KBM-7 (cell line): ENCODE results near the gene ANO9.
"Not testable (repeated sequence)": the region's sequence is repeated elsewhere in the genome, so short reads cannot be mapped to it uniquely, and the experiment has no call there.

Source experiments
- DNase-seq: peaks from one replicate; pipeline ENCODE4 v3.0.0-alpha.2; 2015
- in situ Hi-C: fragments of 300-500 bp; cut with MboI; formaldehyde crosslinking; loops from 2 replicates; pipeline ENCODE4 v1.14.3; 2020; ENCODE audit warnings: low sequenced_read_pairs, low pct_unique_long_range_greater_than_20kb, mixed read lengths

ANO9 gene

DNA sequence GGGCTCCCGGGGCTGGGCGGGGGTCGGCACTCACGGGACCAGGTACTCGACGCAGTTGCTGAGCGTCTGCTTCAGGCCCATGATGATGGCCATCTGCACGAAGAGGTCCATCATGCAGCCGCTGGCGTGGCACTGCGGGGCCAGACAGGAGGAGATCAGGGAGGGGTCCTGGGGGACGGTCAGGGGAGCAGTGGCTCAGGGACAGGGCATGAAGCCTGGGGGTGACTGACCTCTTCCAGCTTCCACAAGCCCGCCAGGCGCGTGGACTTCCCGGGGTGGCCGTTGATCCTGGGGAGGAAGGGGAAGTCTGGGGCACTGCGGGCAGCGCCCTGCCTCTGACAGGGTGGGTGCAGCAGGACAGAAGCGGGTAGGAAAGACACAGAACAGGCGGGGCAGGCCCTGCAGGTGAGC is 20.9 kb downstream of the ANO9 start:
- DNase-seq: no peak
- in situ Hi-C loops: no loop called here

DNA sequence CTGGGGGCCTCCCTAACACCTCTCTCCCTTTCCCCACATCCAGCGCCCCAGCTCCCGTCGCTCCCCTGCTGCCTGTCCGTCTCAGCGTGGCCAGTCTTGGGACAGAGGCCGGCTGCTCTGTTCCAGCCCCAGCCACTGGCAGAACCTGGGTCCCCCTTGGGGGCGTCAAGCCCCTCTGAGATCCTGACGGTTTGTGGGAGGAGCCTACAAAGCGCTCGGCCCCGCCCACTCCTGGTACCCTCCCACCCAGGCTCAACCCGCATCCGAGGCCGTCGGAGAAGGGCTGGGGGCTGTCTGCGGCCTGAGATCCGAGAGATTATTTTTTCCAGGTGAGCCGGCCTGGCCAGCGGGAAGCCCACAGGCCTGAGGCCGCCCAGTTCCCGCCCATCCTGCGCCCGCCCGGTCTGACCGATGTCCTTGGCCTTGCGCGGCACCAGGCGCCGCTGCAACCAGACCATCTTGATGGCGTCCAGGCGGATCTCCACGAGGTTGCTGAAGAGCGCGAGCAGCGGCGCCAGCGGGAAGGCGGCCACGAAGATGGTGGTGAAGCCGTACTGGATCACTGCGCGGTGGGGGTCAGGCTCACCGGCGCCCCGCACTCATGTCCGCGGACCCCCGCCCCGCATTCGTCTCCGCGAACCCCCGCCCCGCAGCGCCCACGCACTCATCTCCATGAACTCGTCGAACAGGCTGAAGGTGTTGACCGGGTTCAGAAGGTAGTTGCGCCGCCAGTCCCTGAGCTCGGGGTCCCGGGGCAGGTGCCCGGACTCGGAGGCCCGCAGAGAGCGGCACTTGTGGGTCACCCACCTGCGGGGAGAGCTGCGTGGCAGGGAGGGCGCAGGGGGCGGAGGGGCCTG is 21.5 kb downstream of the ANO9 start:
- DNase-seq: no peak
- in situ Hi-C loops: no loop called here

DNA sequence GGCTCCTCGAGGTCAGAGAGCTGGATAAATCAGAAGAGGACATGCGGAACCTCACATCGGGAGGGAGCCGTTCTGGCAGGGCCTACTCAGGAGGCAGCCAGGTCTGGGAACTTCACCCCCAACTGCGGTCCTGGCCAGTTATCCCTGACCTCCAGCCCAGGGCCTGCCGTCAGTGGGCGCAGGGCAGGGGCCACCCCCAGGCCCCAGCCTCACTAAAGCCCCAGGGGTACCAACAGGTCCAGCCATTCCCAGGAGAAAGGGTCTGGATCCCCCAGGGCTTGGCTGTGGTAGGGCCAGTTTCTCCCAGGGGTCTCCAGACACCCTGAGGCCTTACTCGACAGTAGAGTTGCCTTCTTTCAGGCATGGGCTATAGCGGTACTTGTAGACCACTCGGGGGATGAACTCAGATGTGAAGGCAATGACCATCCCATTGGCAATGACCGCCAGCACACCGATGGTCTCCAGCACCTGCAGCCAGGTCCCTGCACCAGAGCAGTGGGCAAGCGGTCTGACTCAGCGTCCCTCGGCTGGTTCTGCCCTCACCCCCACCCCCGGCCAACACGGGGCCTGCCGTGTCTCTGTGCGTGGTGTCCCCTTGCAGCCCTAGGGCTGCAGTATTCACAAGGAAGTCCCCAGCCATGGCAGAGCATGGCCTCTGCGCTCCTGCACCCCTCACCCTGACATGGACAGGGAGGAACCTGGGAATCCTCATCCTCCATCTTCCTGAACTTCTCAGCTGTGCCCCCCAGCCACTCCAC is 22.4 kb downstream of the ANO9 start:
- no peak for DNase-seq
- in situ Hi-C loops: no loop called here

DNA sequence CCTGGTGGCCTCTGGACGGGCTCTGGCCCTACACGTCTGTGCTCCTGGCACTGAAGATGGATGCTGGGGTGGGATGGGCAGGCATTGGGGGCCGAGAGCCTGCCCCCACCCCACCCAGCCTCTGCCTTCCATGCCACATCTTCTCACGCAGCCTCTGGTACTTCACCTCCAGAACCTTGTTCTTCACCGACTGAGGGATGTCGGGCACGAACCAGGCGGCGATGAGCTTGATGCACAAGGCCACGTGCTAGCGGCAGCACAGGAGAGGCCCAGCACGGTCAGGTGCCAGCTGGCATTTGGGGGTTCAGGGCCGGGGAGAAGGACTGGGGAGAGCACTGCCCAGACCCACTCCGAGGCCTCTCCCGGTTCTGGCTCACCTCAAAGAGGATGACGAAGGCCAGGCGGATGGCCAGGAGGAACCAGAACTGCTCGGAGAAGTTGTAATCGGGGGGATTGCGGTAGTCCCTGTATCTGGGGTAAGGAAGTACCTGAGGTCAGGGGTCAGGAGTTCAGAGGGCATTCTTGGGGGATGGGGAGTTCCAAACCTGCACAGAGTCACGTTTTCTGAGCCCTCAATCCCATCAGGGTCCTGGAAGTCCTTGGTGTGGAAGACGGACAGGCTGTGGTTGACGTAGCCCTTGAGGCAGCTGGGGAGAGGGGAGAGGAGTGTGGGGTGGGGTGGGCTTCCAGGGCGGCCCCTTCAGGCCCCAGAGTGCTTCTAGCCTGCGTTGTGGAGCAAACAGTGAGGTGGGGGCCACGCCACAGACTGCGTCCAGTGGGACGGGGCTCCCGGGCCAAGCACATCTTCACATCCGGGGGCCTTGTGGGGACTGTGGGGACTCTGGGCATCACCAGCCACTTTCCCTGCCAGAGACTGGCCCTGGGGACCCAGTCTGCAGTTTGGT is 23.2 kb downstream of the ANO9 start:
- in situ Hi-C loops: no loop called here
- DNase-seq: no peak

DNA sequence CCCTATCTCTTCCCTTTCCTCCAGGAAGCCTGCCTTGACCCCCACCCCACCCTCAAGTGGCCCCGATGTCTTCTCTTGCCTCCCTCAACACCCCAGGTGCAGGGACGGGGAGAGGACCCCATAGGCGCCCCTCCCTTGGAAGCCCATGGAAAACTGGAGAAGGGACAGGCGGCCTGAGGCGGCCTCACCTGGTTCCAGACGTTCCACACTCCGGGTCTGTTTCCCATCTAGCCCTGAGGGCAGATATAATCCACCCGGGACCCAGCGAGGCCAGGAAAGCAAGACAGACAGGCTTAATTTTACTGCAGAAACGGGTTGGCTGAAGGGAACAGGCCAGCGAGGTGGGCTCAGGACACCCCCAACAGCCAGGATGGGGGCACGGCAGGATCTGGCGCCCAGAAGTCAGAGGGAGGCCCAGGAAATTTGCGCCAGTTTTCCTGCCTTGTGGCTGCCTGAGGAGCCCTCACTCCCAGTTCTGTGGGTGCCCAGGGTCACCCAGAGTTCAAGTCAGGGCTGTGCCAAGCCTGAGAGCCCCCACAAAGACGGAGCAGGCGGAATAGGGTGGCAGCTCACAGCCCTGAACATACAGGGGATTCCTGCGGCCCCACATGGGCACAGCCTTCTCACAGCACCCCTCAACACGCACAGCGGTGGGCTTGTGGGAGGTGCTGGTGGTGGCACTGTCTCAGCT is 24.0 kb downstream of the ANO9 start:
- in situ Hi-C loops: no loop called here
- DNase-seq: no peak

DNA sequence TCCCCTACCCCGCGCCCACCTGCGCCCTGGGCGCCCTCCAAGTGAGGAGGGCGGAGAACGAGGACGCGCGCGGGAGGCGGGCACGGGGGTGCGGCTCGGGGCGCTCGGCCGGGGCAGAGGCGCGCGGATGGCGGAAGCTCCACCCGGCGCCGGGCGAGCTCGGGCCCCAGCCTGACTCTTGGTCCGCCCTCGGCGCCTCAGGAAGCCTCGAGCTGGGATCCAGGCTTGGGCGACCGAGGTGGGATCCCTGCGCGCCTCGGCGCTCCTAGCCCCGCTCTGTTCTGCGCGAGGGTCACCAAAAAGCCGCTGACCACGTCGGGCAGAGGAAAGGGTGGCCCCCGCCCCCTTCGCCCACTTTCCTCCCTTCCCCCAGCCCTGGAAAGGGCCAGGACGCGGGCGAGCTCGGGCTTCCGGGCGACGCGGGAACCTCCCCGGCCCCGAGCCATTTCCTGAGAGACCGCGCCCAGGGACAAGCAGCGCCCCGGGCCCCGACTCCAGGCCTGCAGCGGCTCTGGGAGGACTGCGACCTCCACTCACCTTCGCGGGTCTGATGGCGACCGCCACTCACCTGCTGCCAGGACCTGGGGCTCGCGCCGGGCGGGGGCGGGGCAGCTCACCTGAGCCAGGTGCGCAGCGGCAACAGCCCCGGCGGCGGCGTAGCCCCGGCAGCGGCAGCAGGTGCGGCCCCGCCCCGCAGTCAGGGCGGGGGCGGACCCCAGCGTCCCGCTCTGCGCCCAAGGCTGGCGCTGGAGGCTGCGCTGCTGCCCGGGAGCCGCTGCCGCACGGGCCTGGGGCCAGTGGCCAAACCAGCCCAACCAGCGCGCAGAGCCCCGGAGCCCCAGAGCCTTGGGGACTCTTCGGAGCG is 24.8 kb downstream of the ANO9 start:
- in situ Hi-C loops: no loop called here
- peak; percentile 40 for DNase-seq

DNA sequence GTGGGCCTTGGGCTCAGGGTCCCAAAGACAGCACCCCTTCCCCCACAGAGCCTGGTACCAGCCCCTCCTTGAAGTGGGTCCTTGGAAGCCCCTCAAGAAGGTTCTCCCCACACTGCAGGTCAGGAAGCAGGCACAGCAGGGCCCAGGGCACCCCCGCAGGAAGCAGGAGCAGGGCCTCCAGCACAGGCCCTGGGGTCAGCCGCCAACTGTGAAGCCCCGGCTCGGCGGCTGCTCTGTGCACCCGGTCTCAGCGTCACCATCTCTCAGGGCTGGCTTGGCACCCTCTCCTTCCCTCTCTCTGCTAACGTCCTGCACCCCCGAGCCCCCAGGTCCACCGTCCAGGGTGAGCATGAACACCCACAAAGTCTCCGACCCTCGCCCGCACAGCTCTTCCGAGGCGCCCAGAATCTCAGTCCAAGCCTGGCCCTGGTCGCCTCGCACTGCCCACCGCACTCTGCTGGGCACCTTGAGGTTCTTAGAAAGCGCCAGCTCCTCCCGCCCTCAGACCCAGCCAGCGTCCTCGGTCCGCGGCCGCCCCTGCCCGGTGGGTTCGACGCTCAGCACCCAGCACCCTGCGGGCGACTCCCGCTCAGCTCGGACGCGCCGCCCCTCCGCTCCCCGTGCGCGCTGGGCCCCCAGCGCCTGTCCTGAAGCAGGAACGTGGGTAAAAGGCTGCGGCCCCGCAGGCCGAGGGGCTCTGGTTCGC is 25.6 kb downstream of the ANO9 start:
- no peak for DNase-seq
- in situ Hi-C loops: no loop called here

DNA sequence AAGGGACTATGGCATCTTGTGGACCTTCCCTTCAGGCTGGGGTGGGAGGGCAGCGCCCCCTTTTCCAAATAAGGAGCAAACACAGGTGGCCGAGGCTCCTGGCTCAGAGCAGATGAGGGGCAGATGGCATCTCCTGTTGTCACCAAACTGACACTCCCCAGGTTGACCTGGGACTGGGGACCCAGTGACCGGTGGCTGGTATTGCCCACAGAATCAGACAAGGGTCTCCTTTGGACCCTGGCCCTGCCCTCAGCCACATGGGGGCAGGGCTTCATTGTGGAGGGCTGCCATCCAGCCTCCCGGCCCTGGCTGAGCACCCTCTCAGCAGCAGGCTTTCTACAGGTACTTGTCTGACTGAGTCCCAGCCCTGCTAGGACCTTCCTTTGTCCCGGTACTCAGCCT is 26.2 kb downstream of the ANO9 start:
- in situ Hi-C loops: no loop called here
- DNase-seq: peak; percentile 24

DNA sequence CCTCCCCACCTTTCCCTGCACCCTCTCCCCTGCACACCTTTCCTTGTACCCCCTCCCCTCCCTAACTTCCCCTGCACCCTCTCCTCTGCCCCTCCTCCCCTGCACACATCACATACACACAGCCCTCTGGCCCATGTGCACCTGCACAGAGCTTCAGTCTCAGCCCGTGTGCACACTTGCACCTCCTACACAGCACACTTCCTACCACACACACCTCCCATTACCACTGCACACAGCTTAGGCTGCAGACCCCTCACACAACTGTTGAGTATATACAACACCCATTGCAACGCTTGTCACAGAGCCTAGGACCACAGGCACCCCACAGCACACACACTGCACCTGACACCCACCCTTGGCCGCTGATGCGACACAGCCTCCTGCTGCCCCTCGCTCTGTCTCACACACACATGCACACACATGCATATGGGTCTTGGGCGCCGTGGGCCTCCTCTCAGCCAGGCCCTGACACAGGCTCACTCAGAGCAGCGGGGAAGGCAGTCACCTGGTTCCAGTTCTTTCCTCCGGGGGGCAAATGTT is 27.4 kb downstream of the ANO9 start:
- in situ Hi-C loops: no loop called here
- DNase-seq: peak; percentile 41

DNA sequence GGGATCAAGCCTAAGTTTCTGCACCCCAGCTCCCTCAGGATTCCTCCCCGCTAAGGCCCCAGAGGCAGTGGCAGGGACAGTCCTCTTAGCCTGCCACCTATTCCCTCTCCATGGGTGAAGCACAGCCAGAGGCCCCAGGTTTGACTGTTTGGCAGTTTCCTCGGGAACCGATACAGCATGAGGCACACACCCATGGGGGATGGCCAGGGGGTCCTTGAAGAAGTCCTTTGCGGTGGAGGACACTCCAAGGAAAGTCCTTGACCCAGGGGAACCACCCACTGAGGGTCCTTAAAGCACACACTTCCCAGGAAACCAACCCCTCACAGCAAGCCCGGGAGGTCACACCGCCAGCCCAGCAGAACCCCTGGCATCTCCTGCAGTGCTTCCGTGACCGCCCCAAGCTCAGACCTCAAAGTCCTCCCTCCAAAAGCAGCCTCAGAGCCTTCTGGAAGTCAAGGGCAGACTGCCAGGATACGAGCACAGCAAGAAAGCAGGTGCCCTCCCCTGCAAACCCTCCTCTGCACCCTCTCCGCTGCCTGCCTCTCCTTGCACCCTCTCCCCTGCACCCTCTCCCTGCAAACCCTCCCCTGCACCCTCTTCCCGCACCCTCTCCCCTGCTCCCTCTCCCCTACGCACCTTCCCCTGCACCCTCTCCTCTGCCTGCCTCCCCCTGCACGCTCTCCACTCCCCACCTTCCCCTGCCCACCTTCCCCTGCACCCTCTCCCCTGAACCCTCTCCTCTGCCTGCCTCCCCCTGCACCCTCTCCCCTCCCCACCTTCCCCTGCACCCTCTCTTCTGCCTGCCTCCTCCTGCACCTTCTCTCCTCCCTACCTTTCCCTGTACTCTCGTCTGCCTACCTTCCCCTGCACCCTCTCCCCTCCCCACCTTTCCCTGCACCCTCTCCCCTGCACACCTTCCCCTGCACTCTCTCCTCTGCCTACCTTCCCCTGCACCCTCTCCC is 28.4 kb downstream of the ANO9 start:
- in situ Hi-C loops: no loop called here
- peak; percentile 26 for DNase-seq

DNA sequence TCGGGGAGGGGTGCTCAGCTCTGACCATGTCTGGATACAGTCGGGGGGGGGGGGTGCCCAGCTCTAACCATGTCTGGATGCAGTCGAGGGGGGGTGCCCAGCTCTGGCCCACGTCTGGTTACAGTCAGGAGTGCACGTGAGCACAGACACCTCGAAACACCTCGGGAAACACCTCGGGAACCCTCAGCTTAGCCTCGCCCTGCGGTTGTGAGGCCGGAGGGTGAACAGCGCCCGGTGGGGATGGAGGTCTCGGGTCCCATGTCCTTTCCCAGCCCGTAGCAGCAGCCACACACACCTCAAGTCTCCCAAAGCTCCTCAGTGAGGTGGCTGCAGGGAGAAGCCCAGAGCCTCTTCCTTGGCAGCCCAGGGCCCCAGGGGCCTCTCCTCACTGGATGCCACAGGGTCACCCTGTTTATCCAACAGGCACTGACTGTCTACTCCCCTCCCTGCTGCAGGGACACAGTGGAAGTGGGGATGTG is 29.1 kb downstream of the ANO9 start:
- DNase-seq: no peak
- in situ Hi-C loops: no loop called here

DNA sequence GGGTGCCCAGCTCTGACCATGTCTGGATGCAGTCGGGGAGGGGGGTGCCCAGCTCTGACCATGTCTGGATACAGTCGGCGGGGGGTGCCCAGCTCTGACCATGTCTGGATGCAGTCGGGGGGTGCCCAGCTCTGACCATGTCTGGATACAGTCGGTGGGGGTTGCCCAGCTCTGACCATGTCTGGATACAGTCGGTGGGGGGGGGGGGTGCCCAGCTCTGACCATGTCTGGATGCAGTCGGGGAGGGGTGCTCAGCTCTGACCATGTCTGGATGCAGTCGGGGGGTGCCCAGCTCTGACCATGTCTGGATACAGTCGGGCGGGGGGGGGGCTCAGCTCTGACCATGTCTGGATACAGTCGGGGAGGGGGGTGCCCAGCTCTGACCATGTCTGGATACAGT is 30.3 kb downstream of the ANO9 start:
- in situ Hi-C loops, DNase-seq: not testable (repeated sequence)

DNA sequence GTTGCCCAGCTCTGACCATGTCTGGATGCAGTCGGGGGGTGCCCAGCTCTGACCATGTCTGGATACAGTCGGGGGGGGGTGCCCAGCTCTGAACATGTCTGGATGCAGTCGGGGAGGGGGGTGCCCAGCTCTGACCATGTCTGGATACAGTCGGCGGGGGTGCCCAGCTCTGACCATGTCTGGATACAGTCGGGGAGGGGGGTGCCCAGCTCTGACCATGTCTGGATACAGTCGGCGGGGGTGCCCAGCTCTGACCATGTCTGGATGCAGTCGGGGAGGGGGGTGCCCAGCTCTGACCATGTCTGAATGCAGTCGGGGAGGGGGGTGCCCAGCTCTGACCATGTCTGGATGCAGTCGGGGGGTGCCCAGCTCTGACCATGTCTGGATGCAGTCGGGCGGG is 31.1 kb downstream of the ANO9 start:
- in situ Hi-C loops, DNase-seq: not testable (repeated sequence)

DNA sequence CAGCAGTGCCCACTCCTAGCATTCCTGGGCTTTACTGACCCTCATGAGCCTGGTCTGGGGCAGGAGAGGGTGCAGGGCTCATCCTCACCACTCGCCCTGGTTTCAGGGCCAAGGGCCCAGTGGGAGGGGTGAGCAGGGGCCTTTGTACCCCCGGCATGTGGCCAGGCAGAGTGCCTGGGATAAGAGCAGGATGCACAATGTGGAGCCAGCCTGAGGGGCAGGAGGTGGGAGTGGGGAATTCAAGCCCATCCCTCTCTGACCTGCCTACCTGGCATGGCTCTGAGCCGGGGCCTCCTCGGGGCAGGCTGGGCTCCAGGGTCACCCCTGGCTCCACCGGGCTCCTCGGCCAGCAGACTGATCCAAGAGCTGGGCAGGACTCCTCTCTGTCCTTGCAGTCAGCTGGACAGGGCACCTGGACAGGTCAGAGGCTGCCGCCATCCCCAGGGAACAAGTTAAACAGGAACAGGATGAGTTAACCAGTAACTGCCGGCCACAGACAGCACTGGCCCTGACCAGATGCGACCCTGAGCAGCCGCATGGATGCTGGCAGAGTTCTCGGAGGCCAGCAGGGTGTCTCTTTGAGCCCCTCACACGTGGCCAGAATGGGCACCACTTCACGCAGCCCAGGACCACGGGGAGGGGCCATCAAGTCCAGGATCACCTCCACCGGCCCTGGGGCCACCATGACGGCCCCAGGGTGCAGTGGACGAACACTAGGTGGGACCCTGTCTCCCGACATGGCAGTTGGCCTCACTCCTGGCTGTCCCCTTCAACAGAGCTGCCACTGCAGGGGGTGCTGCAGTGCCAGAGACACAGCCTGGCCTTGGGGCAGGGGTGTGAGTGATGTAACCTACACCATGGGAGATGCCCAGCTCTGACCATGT is 32.0 kb downstream of the ANO9 start:
- no peak for DNase-seq
- in situ Hi-C loops: no loop called here

DNA sequence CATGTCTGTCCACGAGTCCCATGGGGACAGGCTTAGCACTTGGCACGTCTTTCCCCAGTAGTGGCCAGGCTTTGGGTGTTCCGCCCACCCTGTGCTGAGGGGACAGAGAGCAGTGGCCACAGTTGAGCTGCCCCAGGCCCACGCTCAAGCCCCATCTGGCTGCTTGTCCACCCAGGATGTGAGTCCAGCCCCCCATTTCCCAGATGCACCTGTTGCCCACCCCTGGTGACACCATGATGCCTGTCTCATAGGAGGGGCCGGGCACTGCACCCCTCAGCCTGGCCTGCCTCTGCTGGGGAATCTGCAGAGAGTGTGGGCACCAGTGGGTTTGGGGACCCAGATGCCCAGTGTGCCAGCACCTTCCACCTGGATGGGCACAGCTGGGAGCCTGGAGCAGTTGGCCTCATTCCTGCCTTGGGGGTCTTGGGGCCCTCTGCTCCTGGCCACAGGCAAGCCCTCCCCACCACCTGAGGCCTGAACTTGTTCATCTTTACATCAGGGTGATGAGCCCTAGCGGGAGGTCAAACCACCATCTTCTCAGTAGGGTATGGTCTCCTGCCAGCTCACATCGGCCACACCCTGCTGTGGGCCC is 32.7 kb downstream of the ANO9 start:
- no peak for DNase-seq
- in situ Hi-C loops: no loop called here
